Mucosa of descending colon (tissue), 3 donors: ENCODE measurements around the gene IER5L. TPM values are rescaled to one million over a fixed set of nuclear protein-coding genes. Genes with fewer than 3 reads are reported as not detected.

Experiments used
- ATAC-seq: fragments of 200-7000 bp; cut with Tn5 transposase; one replicate; pipeline ENCODE4 v1.9.1; 2020; ENCODE audit warnings: mild to moderate bottlenecking, moderate library complexity
- DNase-seq, 3 donors: peaks; one replicate each; pipeline ENCODE4 v3.0.0-alpha.2; 2020
- H3K36me3 ChIP-seq: fragments of 200-600 bp; one replicate; pipeline ENCODE4 v1.8.0; 2021; ENCODE audit warnings: low read depth, mild to moderate bottlenecking
- H3K4me1 ChIP-seq: fragments of 200-600 bp; one replicate; pipeline ENCODE4 v1.8.0; 2021; ENCODE audit warnings: low read depth, mild to moderate bottlenecking
- H3K4me3 ChIP-seq: fragments of 200-600 bp; one replicate; pipeline ENCODE4 v1.8.0; 2021; ENCODE audit warnings: mild to moderate bottlenecking
- H3K9me3 ChIP-seq: fragments of 200-600 bp; one replicate; pipeline ENCODE4 v1.8.0; 2021; ENCODE audit warnings: mild to moderate bottlenecking
- CTCF ChIP-seq: fragments of 200-600 bp; IDR thresholded peaks from one replicate; pipeline ENCODE4 v1.8.0; 2022; ENCODE audit warnings: antibody characterized with exemption, mild to moderate bottlenecking
- intact Hi-C, 2 donors: fragments of 100-400 bp; cut with DNase I in 1 of 2; cut with micrococcal nuclease in 1 of 2; formaldehyde crosslinking; loops; one replicate each; pipeline versions ENCODE4 v1.11.0 to v1.11.1; 2022; cut with DNase I, micrococcal nuclease
- total RNA-seq, 3 donors: library from RNA; stranded (reverse); fragmentation: NEBNext Ultra II Directional in 2 of 3; extraction: Animal tissue kit (Norgen Biotek cat#: 25700) in 2 of 3; gene quantifications; one replicate each; pipeline versions ENCODE4 v1.2.1 to v1.2.4, GENCODE V29; 2021 to 2023
- donor health status: DM: no; HTN: no; CAD: no; lungs with moderate emphysema.
- donor health status: DM: no; HTN: no; CAD: no.
- donor health status: DM: no; HTN: yes; CAD: no.

Gene IER5L
- total RNA-seq, 3 donors from 2014 or later: 5.8 to 8.2 (median 8.0) TPM

DNA sequence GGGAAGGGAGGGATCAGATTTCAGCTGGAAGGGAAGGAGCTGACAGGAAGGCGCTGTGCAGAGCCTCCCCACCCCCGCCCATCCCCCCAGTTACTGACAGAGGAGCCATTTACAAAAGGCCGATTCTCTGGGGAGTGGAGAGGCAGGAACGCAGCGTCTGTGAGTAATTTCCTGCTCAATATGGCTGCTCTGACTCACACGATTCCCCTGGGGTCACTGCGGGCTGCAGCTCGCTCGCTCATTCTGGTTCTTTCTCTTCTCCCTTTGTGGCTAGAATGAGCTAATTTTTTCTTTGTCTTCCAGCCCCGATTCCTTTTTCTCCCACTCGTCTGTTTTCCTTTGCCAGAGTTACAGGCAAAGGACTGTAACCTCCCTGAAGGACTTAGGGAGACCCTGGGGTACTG lies 38.1 kb downstream of the IER5L start:
- no peaks in the 10 kb centered on the region for H3K36me3 ChIP-seq
- H3K9me3 ChIP-seq: no peaks in the 10 kb centered on the region
- intact Hi-C loops: loop anchor here (5.0 to 10.0 kb wide), 3 partner anchors 115 to 635 kb away; no protein-coding TSS in a partner anchor
- ATAC-seq: peak; percentile 85
- peak; percentile 79 to 89 (median 89) for DNase-seq
- H3K4me1 ChIP-seq: peaks cover 43% of the 10 kb centered on the region
- TF ChIP-seq CTCF: no peak
- no peak overlapping the region for H3K4me3 ChIP-seq

DNA sequence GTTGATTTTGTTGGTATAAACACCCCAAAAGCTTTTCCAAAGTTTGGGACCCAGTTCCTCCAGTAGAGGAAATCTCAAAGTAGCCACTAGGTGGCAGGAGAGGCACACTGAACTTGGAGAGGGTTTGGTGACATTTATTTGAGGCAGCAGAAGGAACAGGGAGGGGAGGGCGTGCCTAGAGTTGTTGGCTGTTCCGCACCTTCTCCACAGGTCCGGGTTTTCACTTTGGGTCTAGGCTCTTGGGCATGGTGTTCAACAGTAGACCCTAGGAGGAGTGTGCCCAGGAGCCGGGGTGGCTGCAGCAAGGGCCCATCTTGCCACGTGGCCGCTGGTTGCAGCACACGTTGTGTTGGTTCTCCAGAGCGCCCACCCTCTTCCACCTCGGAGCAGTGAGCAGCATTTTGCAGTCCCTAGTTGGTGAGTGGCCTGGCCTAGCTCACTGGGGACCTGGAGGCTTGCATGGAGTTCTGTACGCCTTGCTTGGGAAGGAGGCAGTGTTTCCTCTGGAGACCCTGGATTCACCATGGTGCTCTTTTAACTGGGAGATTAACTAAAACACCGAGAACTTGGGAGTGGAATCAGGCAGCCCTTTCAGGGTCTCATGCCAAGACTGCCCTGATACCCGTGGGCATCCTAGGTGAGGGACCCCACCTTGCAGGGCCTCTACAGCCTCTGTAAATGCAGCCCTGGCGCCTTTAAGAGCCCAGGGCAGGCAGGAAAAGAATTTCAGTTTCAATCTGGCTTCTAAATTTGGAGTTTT lies 38.6 kb downstream of the IER5L start:
- Histone ChIP-seq H3K4me1 (peaks cover 43% of the 10 kb centered on the region), H3K9me3 (no peaks in the 10 kb centered on the region), H3K4me3 (no peak overlapping the region), H3K36me3 (no peaks in the 10 kb centered on the region)
- peak; percentile 71 to 93 (median 72) for DNase-seq
- intact Hi-C loops: loop anchor here (5.0 to 10.0 kb wide), 3 partner anchors 115 to 635 kb away; no protein-coding TSS in a partner anchor
- peak; percentile 68 for TF ChIP-seq CTCF
- ATAC-seq: peak; percentile 78

- H3K4me1 ChIP-seq: peaks cover 39% of the 10 kb centered on the region
- no peak for ATAC-seq
Observed at GRCh38 chr9:129138476-129139232, 39.4 kb downstream of the IER5L start.

GRCh38 chr9:129138144-129138462 lies 40.0 kb downstream of the IER5L start:
- DNase-seq: no peak
- H3K9me3 ChIP-seq: no peaks in the 10 kb centered on the region
- H3K36me3 ChIP-seq: no peaks in the 10 kb centered on the region
- no peak for TF ChIP-seq CTCF
- H3K4me1 ChIP-seq: peaks cover 33% of the 10 kb centered on the region
- intact Hi-C loops: loop anchor here (5.0 to 10.0 kb wide), 3 partner anchors 117 to 637 kb away; no protein-coding TSS in a partner anchor
- no peak for ATAC-seq
- no peak overlapping the region for H3K4me3 ChIP-seq

More at GRCh38 chr9:129138476-129139232, 39.4 kb downstream of the IER5L start:
- intact Hi-C loops: loop anchor here (5.0 to 10.0 kb wide), 3 partner anchors 116 to 636 kb away; no protein-coding TSS in a partner anchor
- DNase-seq: peak in 2 of 3 donors; percentile 51 to 73
- no peak for TF ChIP-seq CTCF
- Histone ChIP-seq H3K4me3 (no peak overlapping the region), H3K36me3 (no peaks in the 10 kb centered on the region), H3K9me3 (no peaks in the 10 kb centered on the region)

DNA sequence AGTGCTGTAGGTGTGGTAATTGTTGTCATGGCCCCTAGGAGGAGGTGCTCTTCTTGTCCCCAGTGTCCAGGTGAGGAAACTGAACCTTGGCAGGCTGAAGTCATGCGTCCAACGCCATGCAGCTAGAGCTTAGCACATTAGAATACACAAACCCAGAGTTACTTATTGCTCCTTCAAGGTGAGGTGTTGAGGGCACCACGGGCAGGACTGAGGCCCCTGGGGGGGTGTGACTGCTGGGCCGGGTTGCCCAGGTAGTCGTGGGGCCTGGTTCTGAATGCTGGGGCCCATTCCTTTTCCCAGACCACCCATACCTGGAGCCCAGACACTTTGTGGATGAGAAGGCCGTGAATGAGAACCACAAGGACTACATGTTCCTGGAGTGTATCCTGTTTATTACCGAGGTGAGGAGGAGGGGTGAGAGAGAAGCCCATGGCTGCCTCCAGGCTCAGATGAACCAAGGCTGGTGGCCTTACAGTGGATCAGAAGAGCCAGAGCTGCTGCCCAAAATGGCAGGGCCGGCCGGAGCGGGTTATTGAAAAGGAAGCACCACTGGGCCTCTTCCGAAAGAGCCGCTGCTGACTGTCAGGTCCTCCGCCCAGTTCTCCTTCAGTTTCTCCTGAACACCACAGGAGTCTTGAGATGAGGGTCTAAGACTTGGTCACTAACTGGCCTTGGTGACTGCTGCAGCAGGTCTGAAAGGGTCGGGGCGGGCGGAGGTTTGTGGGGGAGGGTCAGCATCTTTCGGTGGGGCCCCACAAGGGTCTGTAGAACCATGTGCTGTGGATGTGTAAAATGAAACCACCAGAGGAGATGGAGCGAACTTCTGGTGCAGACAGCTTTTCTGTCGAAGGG lies 40.5 kb downstream of the IER5L start:
- intact Hi-C loops: loop anchor here (5.0 to 10.0 kb wide), 3 partner anchors 117 to 637 kb away; no protein-coding TSS in a partner anchor
- ATAC-seq (no peak), DNase-seq (no peak)
- Histone ChIP-seq H3K36me3 (no peaks in the 10 kb centered on the region), H3K4me1 (peaks cover 28% of the 10 kb centered on the region), H3K4me3 (no peak overlapping the region), H3K9me3 (no peaks in the 10 kb centered on the region)
- TF ChIP-seq CTCF: no peak
